Muscle of back (tissue), 11 donors: ENCODE data around the gene LDB2. TPM values are rescaled to one million over a fixed set of nuclear protein-coding genes. Genes with fewer than 3 reads are reported as not detected.
A peak's percentile ranks its signal among the peaks of the same experiment; 100 is the strongest.

ENCODE experiments used
- DNase-seq, 3 donors: peaks; one replicate each; pipeline versions ENCODE4 v3.0.0 to v3.0.0-alpha.2; 2013
- polyA plus RNA-seq, 10 donors: library from polyadenylated mRNA; unstranded; fragments of 120-200 nt; gene quantifications; one replicate each; pipeline ENCODE4 v1.2.1, GENCODE V29; 2013; ENCODE audit not compliant: insufficient read length in 10 of 10

LDB2 gene
- polyA plus RNA-seq, 10 donors: 32.1 to 62.9 (median 45.8) TPM

GRCh38 chr4:16758816-16759215 lies 139.6 kb downstream of the LDB2 start:
- DNase-seq: no peak

GRCh38 chr4:16758255-16758654 lies 140.2 kb downstream of the LDB2 start:
- no peak for DNase-seq

DNA sequence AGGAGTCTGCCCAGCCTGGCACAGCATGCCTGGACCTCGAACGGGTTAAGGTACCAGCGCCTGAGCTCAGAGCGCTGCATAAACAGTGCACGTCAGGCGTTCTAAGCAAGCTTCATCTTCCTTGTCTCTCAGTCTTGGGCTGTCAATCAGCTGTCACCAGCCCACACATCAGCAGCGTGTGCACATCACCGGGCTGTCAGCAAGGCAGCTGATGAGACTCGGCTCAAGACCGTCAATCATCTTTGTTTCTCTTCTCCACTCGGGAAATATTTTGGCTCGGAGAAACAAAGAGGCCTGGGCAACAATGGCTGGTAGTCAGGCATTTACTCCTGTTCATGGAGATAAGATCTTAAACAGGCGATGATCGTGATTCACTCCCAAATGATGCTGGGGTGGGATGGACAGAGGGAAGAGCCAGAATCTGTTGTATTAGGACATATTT lies 141.3 kb downstream of the LDB2 start:
- no peak for DNase-seq

DNA sequence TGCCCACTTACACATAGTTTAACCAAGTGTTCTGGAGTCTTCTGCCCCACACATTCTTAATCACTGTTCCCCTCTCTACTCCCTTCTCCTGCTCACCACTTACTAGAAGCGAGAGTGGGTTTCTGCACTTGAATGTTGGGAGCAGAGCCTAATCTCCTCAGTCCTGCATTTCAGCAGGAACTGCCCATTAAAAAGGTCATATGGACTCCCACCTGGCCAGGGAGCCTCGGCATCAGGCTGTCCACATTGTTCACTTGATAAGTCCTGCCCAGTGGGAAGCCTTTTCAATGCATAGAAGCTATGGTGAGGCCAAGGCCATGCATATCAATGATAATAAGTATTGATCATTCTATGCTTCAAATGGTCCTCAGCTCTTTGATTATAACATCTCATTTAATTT lies 144.3 kb downstream of the LDB2 start:
- no peak for DNase-seq

DNA sequence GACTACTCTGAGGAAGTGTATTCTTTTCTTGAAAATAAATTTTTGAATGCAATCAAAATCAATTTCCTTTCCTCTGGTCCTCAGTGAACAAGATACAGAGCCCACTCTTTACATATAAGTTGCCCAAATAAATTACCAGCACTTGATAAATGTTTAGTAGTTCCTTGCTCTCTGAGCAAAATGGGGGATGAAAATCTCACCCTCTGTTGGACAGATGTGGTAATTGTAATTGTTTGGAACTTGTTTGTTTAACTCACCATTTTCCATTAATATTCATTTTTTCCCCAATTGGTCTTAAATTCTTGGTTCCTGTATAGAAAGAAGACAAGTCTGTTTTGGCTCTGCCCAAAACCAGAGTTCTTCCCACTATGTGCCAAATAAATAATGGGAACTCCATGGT lies 146.3 kb downstream of the LDB2 start:
- DNase-seq: no peak

- DNase-seq: no peak
Measured at GRCh38 chr4:16750882-16751642, 147.4 kb downstream of the LDB2 start.

GRCh38 chr4:16750216-16750615 lies 148.2 kb downstream of the LDB2 start:
- DNase-seq: no peak

GRCh38 chr4:16745887-16746286 lies 152.6 kb downstream of the LDB2 start:
- no peak for DNase-seq

GRCh38 chr4:16745009-16745635 lies 153.3 kb downstream of the LDB2 start:
- peak; percentile 38 to 60 (median 46) for DNase-seq

GRCh38 chr4:16741287-16741686 lies 157.2 kb downstream of the LDB2 start:
- no peak for DNase-seq

DNA sequence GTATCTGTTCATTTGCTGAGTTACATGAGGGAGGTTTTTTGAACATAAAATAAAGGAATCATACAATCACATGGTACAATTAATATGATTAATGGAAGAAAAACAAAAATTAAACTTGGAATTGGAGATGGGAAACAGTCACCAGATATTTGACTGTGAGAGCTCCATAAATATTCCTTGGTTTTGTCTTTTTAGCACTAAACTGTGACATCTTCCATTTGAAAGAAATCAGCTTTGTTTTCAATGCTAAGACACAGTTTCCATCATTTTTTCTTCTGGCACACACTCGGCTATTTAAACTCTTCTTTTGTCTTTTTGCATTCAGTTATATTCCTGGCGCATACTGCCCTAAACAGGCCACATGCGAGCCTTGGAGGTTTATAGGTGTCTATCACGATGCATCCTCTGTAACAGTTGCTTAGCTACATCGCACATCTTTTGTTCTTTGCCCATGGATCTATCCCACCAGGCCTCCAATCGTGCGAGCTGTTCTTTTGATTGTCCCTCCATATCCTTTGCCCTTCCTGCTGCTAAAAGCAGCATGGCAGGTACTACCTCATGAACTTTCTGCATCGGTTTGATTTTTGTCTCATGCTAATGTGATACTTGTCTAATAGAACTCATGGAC lies 158.3 kb downstream of the LDB2 start:
- no peak for DNase-seq

DNA sequence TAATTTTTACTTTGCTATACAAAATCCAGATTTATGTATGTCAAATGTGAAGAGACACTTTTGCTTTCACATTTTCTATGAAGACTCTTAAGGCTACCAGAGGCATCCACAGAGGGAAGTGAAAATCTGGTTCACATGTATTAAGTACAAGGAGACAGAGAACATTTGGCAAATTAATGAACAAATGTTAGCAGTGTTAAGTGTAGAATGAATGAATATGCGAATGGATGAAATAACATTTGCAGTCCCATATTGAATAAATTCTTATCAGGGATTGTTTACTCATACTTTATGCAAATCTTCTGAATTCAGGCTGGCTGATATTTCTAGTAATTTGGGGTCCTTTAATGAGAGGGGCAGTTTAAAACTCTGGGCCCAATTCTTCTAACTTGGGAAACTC lies 159.9 kb downstream of the LDB2 start:
- DNase-seq: no peak

DNA sequence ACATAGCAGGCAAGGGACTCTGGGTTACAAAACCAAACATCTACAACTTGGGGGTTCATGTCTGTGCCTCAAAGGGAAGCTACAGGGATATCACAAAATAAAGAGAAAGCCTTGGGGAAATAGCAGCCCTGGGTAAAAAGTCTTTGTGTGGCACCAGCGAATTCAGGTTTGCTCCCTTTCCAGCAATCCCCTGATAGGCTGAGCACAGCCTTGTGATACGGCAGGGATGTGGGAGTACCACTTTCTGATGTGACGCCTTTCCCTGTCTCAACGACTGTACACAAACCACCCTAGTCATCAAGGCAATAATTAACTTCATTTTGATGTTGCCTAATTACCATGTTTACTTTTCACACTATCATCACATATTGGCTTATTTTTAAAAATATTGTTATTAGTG lies 164.9 kb downstream of the LDB2 start:
- DNase-seq: no peak

GRCh38 chr4:16732741-16733140 lies 165.7 kb downstream of the LDB2 start:
- DNase-seq: no peak

DNA sequence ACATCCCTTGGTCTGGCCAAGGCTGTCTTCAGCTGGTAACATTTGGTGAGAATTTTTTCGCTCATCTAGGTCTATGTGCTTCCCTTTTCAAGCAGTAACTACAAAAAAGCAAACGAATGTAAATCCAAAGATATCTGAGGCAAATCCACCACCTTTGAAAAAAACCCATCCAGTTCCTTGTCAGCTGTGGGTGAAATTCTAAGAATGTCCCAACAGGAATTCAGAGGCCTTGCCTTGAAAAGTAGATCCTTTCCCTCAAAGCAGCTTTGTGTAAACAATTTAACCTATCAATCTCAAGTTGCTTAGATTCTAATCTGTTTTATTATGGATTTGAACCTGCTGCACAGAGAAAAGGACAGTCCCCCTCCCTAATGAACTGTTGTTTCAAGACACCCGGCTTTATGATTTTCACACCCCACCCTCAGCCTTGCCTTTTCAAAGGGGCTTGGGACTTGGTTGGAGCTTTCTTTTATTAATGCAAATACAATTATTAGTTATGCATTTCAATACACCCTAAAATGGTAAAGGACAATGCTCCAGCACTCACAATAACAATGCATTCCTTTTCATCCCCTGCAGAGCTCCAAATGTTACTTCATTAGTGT lies 166.6 kb downstream of the LDB2 start:
- DNase-seq: no peak

GRCh38 chr4:16730522-16731205 lies 167.8 kb downstream of the LDB2 start:
- DNase-seq: no peak

DNA sequence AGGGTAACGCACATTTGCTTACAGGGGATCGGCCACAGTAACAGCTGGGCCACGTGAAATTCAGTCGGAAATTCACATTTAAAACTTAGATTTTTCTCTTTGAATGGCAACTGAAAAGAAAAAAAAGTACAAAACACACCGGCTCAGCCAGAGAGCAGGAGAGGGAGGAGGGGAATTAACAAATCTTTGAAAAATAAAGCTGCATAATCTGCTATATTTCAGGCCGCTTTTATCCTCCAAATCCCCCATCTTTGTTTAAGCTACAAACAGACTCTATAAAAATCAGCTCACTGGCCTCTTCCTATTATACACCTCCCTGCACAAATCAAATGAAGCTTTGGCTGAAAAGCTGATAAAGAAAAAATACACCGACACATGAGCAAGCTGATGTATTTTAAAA lies 169.1 kb downstream of the LDB2 start:
- DNase-seq: no peak

- DNase-seq: no peak
Measured at GRCh38 chr4:16728849-16729248, 169.6 kb downstream of the LDB2 start.

DNA sequence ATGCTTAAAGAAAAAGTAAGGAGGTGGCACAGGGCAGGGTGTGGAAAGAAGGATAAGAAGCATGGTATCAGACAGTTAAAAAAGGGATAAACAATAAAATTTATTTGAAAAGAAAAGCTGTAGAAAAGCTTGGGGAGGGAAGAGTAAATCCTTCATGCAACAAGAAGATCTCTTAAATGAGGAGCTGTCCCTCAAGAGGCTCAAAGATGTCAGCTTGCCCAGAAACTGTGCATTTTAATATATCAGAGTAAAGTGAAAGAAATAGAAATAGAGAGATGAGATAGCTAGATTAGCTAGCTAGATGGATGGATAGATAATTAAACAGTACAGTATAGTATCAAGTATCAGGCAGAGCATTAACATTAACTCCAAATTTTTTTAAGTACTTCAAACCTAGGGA lies 170.3 kb downstream of the LDB2 start:
- peak in 2 of 3 donors; percentile 18 to 55 for DNase-seq

GRCh38 chr4:16727218-16727617 lies 171.2 kb downstream of the LDB2 start:
- no peak for DNase-seq

- no peak for DNase-seq
Measured at GRCh38 chr4:16726368-16727050, 171.9 kb downstream of the LDB2 start.
